Measurements from ENCODE around the gene ZNF804A. TPM values are rescaled to one million over a fixed set of nuclear protein-coding genes. Genes with fewer than 3 reads are reported as not detected.

The ZNF804A gene
- total RNA-seq, 1 donor from 2014 or later = 2.7 TPM

- no peaks in the 10 kb centered on the region for H3K27me3 Mint-ChIP-seq (ENCODE audit: low read depth)
- no peak for DNase-seq (ENCODE audit: low spot score in 2 of 2, unreplicated experiment in 2 of 2)
- H3K4me1 Mint-ChIP-seq = no peaks in the 10 kb centered on the region
- no peak overlapping the region for H3K27ac Mint-ChIP-seq
- TF ChIP-seq, protein P1, sequence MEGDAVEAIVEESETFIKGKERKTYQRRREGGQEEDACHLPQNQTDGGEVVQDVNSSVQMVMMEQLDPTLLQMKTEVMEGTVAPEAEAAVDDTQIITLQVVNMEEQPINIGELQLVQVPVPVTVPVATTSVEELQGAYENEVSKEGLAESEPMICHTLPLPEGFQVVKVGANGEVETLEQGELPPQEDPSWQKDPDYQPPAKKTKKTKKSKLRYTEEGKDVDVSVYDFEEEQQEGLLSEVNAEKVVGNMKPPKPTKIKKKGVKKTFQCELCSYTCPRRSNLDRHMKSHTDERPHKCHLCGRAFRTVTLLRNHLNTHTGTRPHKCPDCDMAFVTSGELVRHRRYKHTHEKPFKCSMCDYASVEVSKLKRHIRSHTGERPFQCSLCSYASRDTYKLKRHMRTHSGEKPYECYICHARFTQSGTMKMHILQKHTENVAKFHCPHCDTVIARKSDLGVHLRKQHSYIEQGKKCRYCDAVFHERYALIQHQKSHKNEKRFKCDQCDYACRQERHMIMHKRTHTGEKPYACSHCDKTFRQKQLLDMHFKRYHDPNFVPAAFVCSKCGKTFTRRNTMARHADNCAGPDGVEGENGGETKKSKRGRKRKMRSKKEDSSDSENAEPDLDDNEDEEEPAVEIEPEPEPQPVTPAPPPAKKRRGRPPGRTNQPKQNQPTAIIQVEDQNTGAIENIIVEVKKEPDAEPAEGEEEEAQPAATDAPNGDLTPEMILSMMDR (IDR thresholded peaks at IDR 0.05; ENCODE audit: unreplicated experiment) = no peak
- no peak overlapping the region for H3K4me3 Mint-ChIP-seq
- H3K36me3 Mint-ChIP-seq = no peaks in the 10 kb centered on the region
- H3K9me3 Mint-ChIP-seq = peaks cover 6% of the 10 kb centered on the region
These were observed 29.7 kb downstream of the ZNF804A start for GRCh38 chr2:184628051-184628450.

GRCh38 chr2:184633726-184634125 is 35.4 kb downstream of the ZNF804A start:
- no peak for DNase-seq (ENCODE audit: low spot score in 2 of 2, unreplicated experiment in 2 of 2)
- no peaks in the 10 kb centered on the region for H3K36me3 Mint-ChIP-seq
- no peak overlapping the region for H3K27ac Mint-ChIP-seq

GRCh38 chr2:184637781-184638180 is 39.5 kb downstream of the ZNF804A start:
- Mint-ChIP-seq H3K4me1 (no peaks in the 10 kb centered on the region), H3K4me3 (no peak overlapping the region), H3K36me3 (no peaks in the 10 kb centered on the region), H3K27me3 (ENCODE audit: low read depth) (no peaks in the 10 kb centered on the region), H3K9me3 (no peaks in the 10 kb centered on the region), H3K27ac (no peak overlapping the region)
- TF ChIP-seq, protein P1 (IDR thresholded peaks at IDR 0.05; ENCODE audit: unreplicated experiment) = no peak
- no peak for DNase-seq (ENCODE audit: low spot score in 2 of 2, unreplicated experiment in 2 of 2)

More at GRCh38 chr2:184633726-184634125, 35.4 kb downstream of the ZNF804A start:
- Mint-ChIP-seq H3K4me3 (no peak overlapping the region), H3K4me1 (no peaks in the 10 kb centered on the region), H3K9me3 (peaks cover 5% of the 10 kb centered on the region), H3K27me3 (ENCODE audit: low read depth) (no peaks in the 10 kb centered on the region)
- TF ChIP-seq, protein P1 (IDR thresholded peaks at IDR 0.05; ENCODE audit: unreplicated experiment) = no peak

DNA sequence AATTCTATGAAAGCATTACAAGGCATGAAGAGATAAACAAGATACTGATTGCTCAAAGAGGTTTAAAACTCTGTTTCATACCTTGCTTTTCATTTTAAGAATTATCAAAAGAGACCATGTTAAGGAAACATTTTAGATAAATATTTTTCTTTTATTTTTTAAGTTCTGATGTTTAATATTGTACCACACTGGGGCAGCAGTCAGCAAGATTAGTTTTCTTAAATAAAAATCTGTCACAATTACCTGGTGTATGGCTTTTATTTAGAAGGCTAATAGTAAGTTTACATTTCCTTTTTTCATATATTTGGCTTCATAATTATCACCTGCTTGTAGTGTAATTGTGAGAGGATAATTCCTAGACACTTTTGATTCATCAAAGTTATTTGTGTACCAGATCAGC is 46.4 kb downstream of the ZNF804A start:
- Mint-ChIP-seq H3K27ac (no peak overlapping the region), H3K4me1 (no peaks in the 10 kb centered on the region), H3K9me3 (peaks cover 27% of the 10 kb centered on the region), H3K4me3 (no peak overlapping the region), H3K36me3 (peaks cover 6% of the 10 kb centered on the region), H3K27me3 (ENCODE audit: low read depth) (no peaks in the 10 kb centered on the region)
- no peak for DNase-seq (ENCODE audit: low spot score in 2 of 2, unreplicated experiment in 2 of 2)
- TF ChIP-seq, protein P1 (IDR thresholded peaks at IDR 0.05; ENCODE audit: unreplicated experiment) = peak; percentile 28

DNA sequence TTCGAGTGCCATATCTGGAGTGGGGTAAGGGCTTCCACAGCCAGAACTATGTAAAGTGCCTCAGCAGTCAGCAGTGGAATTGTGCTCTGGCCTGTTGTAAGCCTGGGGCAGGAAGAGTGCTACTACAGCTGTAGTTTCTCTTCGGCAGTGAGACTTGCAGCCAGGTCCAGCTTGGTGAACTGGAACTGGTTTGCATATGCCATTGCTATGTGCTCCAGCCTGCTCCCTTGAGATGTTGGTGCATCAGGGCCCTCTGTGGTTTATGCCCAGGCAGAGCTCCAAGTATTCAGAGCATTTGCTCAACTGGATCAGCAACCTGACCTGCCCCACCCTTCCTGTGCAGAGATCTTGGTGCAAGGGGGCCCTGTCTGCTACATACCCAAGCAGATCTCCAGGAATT is 47.8 kb downstream of the ZNF804A start:
- Mint-ChIP-seq H3K27me3 (ENCODE audit: low read depth) (no peaks in the 10 kb centered on the region), H3K36me3 (peaks cover 8% of the 10 kb centered on the region), H3K4me3 (no peak overlapping the region), H3K9me3 (peaks cover 35% of the 10 kb centered on the region), H3K27ac (no peak overlapping the region), H3K4me1 (no peaks in the 10 kb centered on the region)
- DNase-seq (ENCODE audit: low spot score in 2 of 2, unreplicated experiment in 2 of 2) = no peak
- TF ChIP-seq, protein P1 (IDR thresholded peaks at IDR 0.05; ENCODE audit: unreplicated experiment) = no peak

DNA sequence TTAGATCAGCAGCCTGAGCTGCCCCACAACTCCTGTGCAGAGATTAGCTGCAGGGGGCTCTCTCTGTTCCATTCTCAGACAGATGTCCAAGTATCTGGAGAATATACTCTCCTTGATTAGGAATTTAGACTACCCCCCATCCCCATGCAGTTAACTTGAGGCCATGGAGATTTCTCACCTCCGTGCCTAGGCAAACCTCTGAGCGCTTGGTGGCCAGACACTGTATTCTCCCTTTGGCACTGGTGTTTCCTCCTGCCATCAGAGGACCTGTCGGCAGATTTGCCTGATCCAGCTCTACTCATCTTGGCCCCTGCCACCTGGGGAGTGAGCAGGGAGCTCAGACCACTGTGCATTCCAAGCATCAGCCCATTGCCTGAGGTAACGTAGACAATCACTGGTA is 48.3 kb downstream of the ZNF804A start:
- TF ChIP-seq, protein P1 (IDR thresholded peaks at IDR 0.05; ENCODE audit: unreplicated experiment) = no peak
- no peaks in the 10 kb centered on the region for H3K4me1 Mint-ChIP-seq

More for the DNA sequence above, 48.3 kb downstream of the ZNF804A start:
- Mint-ChIP-seq H3K9me3 (peaks cover 35% of the 10 kb centered on the region), H3K27me3 (ENCODE audit: low read depth) (no peaks in the 10 kb centered on the region), H3K36me3 (peaks cover 8% of the 10 kb centered on the region), H3K27ac (no peak overlapping the region), H3K4me3 (no peak overlapping the region)
- no peak for DNase-seq (ENCODE audit: low spot score in 2 of 2, unreplicated experiment in 2 of 2)

All from mesothelial cell of epicardium (in vitro differentiated cells).